NB4 (cell line): ENCODE data around the gene FZD7.

Experiments used
- DNase-seq: peaks from one replicate; pipeline ENCODE4 v3.0.0; 2010; ENCODE audit warnings: low read depth
- H3K4me3 ChIP-seq: one replicate; pipeline ENCODE4 v1.5.1; 2011; ENCODE audit warnings: mild to moderate bottlenecking, low read depth, low read length, moderate library complexity
- MAX ChIP-seq: IDR thresholded peaks from 2 replicates; pipeline ENCODE4 v1.6.1; 2011; ENCODE audit warnings: low read depth, low read length
- MYC ChIP-seq: IDR thresholded peaks from 2 replicates; pipeline ENCODE4 v1.6.1; 2011; ENCODE audit warnings: low read depth, low read length
- POLR2A ChIP-seq: IDR thresholded peaks from 2 replicates; pipeline ENCODE4 v1.6.1; 2011; ENCODE audit warnings: mild to moderate bottlenecking; ENCODE audit not compliant: insufficient read length; ENCODE audit errors: extremely low read depth
- TF ChIP-seq, protein P1 (sequence below): IDR thresholded peaks from one replicate; pipeline ENCODE4 v1.5.1; 2012; ENCODE audit warnings: low read depth, low read length

Gene FZD7

GRCh38 chr2:202006301-202006700, 27.4 kb upstream of the FZD7 start:
- TF ChIP-seq, protein P1, sequence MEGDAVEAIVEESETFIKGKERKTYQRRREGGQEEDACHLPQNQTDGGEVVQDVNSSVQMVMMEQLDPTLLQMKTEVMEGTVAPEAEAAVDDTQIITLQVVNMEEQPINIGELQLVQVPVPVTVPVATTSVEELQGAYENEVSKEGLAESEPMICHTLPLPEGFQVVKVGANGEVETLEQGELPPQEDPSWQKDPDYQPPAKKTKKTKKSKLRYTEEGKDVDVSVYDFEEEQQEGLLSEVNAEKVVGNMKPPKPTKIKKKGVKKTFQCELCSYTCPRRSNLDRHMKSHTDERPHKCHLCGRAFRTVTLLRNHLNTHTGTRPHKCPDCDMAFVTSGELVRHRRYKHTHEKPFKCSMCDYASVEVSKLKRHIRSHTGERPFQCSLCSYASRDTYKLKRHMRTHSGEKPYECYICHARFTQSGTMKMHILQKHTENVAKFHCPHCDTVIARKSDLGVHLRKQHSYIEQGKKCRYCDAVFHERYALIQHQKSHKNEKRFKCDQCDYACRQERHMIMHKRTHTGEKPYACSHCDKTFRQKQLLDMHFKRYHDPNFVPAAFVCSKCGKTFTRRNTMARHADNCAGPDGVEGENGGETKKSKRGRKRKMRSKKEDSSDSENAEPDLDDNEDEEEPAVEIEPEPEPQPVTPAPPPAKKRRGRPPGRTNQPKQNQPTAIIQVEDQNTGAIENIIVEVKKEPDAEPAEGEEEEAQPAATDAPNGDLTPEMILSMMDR: no peak
- TF ChIP-seq MYC (no peak), MAX (no peak), POLR2A (no peak)
- no peak for DNase-seq

DNA sequence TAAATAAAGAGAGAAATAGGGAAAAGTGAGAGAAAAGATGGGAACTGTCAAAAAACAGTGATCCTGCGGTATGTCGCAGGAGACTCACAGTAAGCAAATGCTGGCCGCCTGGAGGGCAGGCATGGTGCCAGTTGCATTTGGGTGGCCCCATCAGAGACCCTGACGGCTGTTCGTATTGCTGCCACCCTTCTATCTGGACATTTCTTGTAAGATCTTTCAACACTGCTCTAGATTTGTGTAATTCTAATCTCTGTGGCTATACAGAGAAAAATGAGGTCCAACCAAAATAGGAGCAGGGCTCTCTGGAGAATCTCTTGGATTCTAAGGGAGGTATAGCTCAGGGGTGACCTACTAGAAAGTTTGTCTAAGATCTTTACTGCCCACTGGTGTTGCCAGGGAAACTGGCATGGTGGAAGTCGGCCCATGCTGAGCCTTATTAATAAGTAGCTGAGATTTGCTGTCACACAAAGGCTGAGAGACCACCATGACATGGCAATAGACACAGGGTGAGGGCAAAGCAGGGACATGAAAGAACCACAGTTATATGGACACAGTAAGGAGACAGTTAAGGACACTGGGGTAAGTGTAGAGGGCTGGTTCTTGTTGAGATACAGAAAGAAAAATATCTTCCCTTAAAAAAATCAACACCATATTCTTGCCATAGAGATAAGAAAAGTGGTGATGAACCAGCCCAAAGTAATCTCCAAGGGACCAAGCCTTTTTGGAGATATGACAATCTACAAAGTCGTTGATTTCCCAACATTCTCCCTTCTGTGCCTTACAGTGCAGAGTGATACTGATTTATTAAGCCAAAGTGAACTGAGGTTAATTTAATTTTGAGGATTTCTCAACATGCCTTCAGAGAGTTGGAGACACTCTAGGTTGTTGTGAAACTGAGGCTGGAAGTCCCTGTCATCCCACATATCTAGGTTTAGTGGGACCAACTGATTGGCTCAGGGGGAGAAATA, 26.4 kb upstream of the FZD7 start:
- no peak for DNase-seq
- TF ChIP-seq MYC (no peak), MAX (no peak), POLR2A (no peak)
- TF ChIP-seq, protein P1: no peak
- H3K4me3 ChIP-seq: no peak overlapping the region

More at GRCh38 chr2:202006301-202006700, 27.4 kb upstream of the FZD7 start:
- H3K4me3 ChIP-seq: no peak overlapping the region

DNA sequence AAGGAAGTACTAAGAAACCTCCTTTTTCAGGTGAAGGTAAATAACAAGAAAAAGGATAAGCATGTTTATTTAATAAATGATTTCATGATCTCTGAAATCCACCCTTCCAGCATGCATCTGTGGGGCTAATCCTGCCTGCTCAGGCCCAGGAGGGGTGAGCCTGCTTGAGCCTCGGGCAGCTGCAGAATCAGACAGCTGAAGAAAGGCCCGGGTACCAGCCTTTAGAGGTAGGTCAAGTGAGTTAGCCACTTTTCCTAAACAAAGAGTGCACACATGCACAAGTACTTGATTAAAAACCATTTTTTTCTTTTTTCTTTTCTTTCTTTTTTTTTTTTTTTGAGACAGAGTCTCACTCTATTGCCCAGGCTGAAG, 25.7 kb upstream of the FZD7 start:
- TF ChIP-seq MYC (no peak), POLR2A (no peak), MAX (no peak)
- TF ChIP-seq, protein P1: no peak
- no peak for DNase-seq
- H3K4me3 ChIP-seq: no peak overlapping the region

DNA sequence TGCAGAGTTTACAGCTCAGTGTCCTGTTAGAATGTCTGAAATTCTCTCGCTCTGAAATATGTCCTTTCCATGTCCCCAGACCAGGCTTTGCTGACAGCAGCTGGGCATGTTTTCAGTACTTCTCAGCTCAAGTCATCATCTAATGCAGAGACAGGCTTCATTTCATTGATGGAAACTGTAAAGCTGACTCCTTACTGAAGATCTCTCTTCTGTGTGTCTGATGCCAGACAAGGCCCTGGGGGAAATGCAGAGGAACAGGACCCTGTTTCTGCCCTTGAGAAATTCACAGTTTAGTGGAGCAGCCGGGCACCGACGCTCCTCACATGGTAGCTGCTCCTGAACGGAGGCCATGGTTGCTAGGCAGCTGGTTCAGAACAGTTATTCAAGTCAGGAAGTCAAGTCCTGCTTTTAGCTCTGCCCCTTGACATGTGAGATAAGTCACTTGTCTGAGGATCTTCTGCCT, 24.6 kb upstream of the FZD7 start:
- H3K4me3 ChIP-seq: no peak overlapping the region
- no peak for DNase-seq

DNA sequence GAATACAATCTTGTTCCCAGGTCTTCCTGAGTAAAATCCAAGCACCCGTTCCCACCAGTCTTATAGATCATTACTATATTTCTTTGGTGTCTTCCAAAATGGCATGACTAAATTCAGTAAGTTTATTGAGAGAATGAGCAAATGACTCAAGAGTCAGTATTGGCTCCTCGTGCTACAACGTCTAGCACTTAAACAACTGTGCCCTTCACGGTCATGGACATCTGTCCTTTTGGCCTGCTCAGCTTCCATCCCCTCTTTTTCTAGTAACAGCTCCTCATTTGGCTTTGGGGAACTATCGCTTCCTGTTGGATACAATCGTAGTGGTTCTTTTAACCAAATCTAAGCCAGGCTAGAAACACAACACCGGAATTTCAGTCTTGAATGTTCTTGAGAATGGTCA, 24.1 kb upstream of the FZD7 start:
- H3K4me3 ChIP-seq: no peak overlapping the region

More for the DNA sequence above, 24.6 kb upstream of the FZD7 start:
- TF ChIP-seq POLR2A: no peak
- no peak for TF ChIP-seq MYC
- TF ChIP-seq, protein P1: no peak
- TF ChIP-seq MAX: no peak

More for the DNA sequence above, 24.1 kb upstream of the FZD7 start:
- TF ChIP-seq MAX (no peak), MYC (no peak), POLR2A (no peak)
- TF ChIP-seq, protein P1: no peak
- DNase-seq: no peak
